Spinal cord (tissue), 10 donors: ENCODE measurements around the gene AIFM3. TPM values are rescaled to one million over a fixed set of nuclear protein-coding genes. Genes with fewer than 3 reads are reported as not detected.

Experiments
- DNase-seq, 6 donors: peaks; one replicate each; pipeline versions ENCODE4 v3.0.0 to v3.0.0-alpha.2; 2013 to 2015; ENCODE audit warnings: low spot score in 6 of 6, low read depth in 4 of 6
- H3K27ac ChIP-seq: one replicate; pipeline ENCODE4 v1.5.1; 2013; ENCODE audit warnings: low read depth, low read length, control low read depth
- H3K27me3 ChIP-seq: one replicate; pipeline ENCODE4 v1.6.1; 2013; ENCODE audit warnings: low read length; ENCODE audit not compliant: control insufficient read depth, insufficient read depth
- H3K36me3 ChIP-seq: one replicate; pipeline ENCODE4 v1.6.1; 2013; ENCODE audit warnings: low read length; ENCODE audit not compliant: control insufficient read depth, insufficient read depth
- H3K4me1 ChIP-seq: one replicate; pipeline ENCODE4 v1.6.1; 2013; ENCODE audit warnings: low read length; ENCODE audit not compliant: control insufficient read depth, insufficient read depth
- H3K4me3 ChIP-seq: one replicate; pipeline ENCODE4 v1.5.1; 2013; ENCODE audit warnings: low read depth, low read length, control low read depth
- H3K9me3 ChIP-seq: one replicate; pipeline ENCODE4 v1.6.1; 2013; ENCODE audit warnings: low read length; ENCODE audit not compliant: control insufficient read depth, insufficient read depth
- WGBS: methylation state at CpG from one replicate; pipeline ENCODE4 v1.1.5; 2013; ENCODE audit warnings: missing lambda C conversion rate; ENCODE audit not compliant: insufficient coverage; 5-methylcytosine and 5-hydroxymethylcytosine counted together
- polyA plus RNA-seq, 2 donors: library from polyadenylated mRNA; unstranded; fragments of 120-200 nt; gene quantifications; one replicate each; pipeline ENCODE4 v1.2.1, GENCODE V29; 2013; ENCODE audit not compliant: insufficient read length in 2 of 2
- total RNA-seq, 2 donors: library from RNA; depleted of rRNA in 1 of 2; stranded (reverse); fragments of 120-200 nt in 1 of 2; fragments of >200 nt in 1 of 2; gene quantifications; one replicate each; pipeline versions ENCODE4 v1.2.3 to v1.2.4, GENCODE V29; 2013 to 2014
- donor health status: healthy.

Gene AIFM3
- total and polyA plus RNA-seq, 4 donors, result 29.4 to 147 (median 40.1) TPM

DNA sequence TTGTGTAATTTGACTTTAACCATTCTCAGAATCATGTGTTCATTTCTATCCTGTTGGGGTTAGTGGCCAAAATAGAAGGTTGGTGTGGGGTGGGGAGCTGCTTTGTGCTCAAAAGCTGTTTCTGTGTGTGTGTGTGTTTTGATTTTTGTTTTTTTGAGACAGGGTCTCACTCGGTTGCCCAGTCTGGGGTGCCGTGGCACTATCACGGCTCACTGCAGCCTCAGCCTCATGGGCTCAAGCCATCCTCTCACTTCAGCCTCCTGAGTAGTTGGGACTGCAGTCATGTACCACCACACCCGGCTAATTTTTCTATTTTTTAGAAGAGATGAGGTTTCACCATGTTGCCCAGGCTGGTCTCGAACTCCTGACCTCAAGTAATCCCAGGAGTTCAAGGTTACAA, 18.1 kb upstream of the AIFM3 start:
- no peaks in the 10 kb centered on the region for H3K9me3 ChIP-seq
- no peak overlapping the region for H3K4me3 ChIP-seq
- H3K27me3 ChIP-seq, result no peaks in the 10 kb centered on the region
- H3K4me1 ChIP-seq, result peaks cover 3% of the 10 kb centered on the region
- 94% methylated on average over 4 of the region's 5 CpGs for WGBS
- no peak for DNase-seq
- H3K36me3 ChIP-seq, result peaks cover 27% of the 10 kb centered on the region
- H3K27ac ChIP-seq, result no peak overlapping the region

DNA sequence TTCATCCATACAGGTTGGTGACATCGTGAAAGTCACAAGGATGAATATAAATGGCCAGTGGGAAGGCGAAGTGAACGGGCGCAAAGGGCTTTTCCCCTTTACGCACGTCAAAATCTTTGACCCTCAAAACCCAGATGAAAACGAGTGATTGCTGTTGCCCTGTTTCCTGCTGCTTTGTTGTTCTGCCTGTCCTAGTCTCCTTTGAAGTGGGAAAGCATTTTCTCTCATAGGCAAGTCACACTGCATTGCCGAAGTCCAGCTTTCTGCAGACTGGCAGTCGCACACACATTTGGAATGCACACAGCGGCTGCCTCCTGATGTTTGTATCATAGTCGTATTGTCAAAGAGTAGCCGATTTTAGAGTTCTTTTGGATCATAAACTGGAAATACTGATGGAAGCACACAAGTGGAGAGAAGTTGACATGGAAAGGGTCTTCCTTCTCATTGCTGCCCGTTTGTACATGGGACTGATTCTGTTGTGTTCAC, 17.3 kb upstream of the AIFM3 start:
- Histone ChIP-seq H3K9me3 (no peaks in the 10 kb centered on the region), H3K36me3 (peaks cover 27% of the 10 kb centered on the region), H3K4me3 (no peak overlapping the region), H3K27ac (no peak overlapping the region), H3K4me1 (peaks cover 3% of the 10 kb centered on the region), H3K27me3 (no peaks in the 10 kb centered on the region)
- 83% methylated on average over 12 of the region's 13 CpGs for WGBS
- no peak for DNase-seq

DNA sequence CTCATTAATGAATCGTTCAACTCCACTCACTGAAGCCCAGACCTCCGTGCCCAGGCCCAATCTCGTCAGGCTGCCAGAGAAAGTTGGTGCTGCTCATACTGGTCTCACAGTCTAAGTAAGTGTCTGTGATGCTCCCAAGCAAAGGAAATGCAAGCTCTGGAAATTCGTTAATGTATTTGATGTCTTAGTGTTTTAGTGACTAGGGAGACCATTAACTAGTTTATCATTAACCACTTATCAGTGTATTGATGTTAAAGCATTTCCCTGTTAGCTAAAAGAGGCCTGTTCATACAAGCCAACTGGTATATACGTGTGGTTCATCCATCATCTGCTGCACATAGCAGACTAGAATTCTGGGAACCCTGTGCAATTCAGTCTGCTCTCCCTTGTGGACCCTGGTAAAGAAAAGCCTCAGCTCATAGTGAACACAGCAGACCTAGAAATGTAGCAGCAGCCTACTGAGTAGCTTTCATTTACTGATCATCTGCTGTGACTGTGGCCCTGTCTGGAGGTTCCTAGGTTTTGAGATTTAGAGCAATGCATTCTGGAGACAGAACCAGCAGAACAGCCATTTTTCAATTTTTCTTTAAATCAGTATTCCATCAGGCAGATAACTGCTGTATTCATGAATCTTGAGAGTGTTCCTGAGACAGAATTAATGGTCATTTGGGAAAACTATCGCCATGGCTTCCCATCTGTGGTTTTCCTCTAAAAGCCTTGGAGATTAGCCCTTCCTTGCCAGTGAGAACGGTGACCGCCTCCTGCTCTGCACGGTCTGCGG, 15.7 kb upstream of the AIFM3 start:
- peaks cover 27% of the 10 kb centered on the region for H3K36me3 ChIP-seq
- no peaks in the 10 kb centered on the region for H3K4me1 ChIP-seq
- H3K27me3 ChIP-seq, result peaks cover 3% of the 10 kb centered on the region
- DNase-seq, result no peak
- no peak overlapping the region for H3K27ac ChIP-seq
- no peak overlapping the region for H3K4me3 ChIP-seq
- H3K9me3 ChIP-seq, result no peaks in the 10 kb centered on the region
- 84% methylated on average over 8 of the region's 10 CpGs for whole genome bisulfite sequencing

DNA sequence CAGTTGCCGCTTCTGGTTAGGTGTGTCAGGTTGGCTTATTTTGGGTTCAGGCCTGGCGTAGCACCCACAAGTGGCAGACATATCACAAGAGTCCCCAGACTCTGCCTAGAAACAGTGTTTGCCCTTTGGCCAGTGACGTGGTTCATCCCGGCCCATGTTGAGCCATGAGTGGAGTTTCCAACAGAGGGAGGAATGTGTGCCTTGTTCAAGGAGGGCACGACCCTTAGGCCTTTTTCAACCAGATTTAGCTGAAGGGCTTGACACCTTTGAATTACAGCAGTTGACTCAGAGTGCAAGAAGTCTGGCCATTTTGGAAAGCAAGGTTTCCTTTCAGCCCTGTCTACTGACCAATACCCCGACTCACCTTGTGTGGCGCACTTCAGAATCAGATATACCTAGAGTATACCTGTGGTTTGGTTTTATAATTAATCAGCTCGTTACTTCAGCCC, 15.1 kb upstream of the AIFM3 start:
- H3K27ac ChIP-seq, result no peak overlapping the region
- WGBS, result 71% methylated on average over 6 of the region's 8 CpGs

GRCh38 chr22:20952544-20953341, 14.3 kb upstream of the AIFM3 start:
- Histone ChIP-seq H3K27me3 (peaks cover 15% of the 10 kb centered on the region), H3K9me3 (no peaks in the 10 kb centered on the region), H3K27ac (no peak overlapping the region), H3K36me3 (peaks cover 27% of the 10 kb centered on the region), H3K4me3 (no peak overlapping the region), H3K4me1 (peaks cover 11% of the 10 kb centered on the region)
- DNase-seq, result no peak
- 90% methylated on average over 13 of the region's 13 CpGs for WGBS

More for the DNA sequence above, 15.1 kb upstream of the AIFM3 start:
- Histone ChIP-seq H3K36me3 (peaks cover 27% of the 10 kb centered on the region), H3K4me1 (peaks cover 4% of the 10 kb centered on the region), H3K4me3 (no peak overlapping the region), H3K9me3 (no peaks in the 10 kb centered on the region), H3K27me3 (peaks cover 9% of the 10 kb centered on the region)
- DNase-seq, result no peak

- H3K9me3 ChIP-seq, result no peaks in the 10 kb centered on the region
- H3K27ac ChIP-seq, result no peak overlapping the region
- peaks cover 20% of the 10 kb centered on the region for H3K27me3 ChIP-seq
- H3K4me3 ChIP-seq, result no peak overlapping the region
- peaks cover 17% of the 10 kb centered on the region for H3K4me1 ChIP-seq
- WGBS, result no CpG with 5 or more reads among the region's 3 CpGs
- peaks cover 27% of the 10 kb centered on the region for H3K36me3 ChIP-seq
- DNase-seq, result no peak
Observed at GRCh38 chr22:20953342-20953608, 13.8 kb upstream of the AIFM3 start.

DNA sequence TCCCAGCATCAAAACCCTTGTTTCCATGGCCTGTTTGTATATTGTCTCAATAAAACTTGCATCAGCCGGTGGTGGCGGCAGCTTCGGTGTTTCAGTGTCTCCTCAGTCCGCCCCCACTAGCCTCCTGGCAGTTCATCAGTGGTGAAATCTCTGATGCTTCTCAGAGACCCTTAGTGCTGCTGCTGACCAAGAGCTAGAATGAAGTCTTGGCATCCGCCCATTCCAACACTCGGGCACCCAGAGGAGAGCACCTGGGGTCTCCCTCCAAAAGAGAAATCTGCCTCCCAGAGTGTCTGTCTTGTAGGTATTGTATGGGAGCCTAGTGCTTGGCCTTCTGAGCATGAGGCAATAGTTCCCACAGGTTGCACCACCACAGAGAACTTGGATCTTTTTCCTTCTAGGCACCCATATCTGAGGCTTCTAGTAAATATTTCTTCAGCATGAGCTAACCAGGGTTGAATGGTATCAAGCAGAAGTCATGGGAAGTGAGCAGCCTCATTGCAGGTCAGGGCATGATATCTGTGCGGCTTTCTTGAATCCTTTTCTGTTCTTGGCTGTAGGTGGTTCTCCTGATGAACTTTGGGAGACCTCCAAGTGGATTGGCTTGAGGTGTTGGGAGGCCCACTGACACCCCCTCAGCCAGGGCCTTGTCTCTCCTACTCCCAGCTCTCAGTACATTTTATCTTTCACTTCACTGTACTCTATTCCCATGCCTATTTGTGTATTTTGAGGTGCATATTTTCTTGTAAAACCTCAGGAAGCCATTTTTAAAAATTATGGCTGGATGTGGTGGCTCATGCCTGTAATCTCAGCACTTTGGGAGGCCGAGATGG, 13.2 kb upstream of the AIFM3 start:
- H3K4me1 ChIP-seq, result peaks cover 18% of the 10 kb centered on the region
- WGBS, result 99% methylated on average over 5 of the region's 8 CpGs
- H3K27ac ChIP-seq, result no peak overlapping the region
- peaks cover 26% of the 10 kb centered on the region for H3K36me3 ChIP-seq
- no peaks in the 10 kb centered on the region for H3K9me3 ChIP-seq
- H3K4me3 ChIP-seq, result no peak overlapping the region
- H3K27me3 ChIP-seq, result peaks cover 26% of the 10 kb centered on the region
- DNase-seq, result no peak

GRCh38 chr22:20955548-20955947, 11.5 kb upstream of the AIFM3 start:
- no peak overlapping the region for H3K27ac ChIP-seq
- DNase-seq, result no peak
- H3K4me3 ChIP-seq, result no peak overlapping the region
- no peaks in the 10 kb centered on the region for H3K9me3 ChIP-seq
- peaks cover 13% of the 10 kb centered on the region for H3K36me3 ChIP-seq
- peaks cover 28% of the 10 kb centered on the region for H3K27me3 ChIP-seq
- peaks cover 18% of the 10 kb centered on the region for H3K4me1 ChIP-seq
- 100% methylated on average over 1 of the region's 7 CpGs for WGBS

DNA sequence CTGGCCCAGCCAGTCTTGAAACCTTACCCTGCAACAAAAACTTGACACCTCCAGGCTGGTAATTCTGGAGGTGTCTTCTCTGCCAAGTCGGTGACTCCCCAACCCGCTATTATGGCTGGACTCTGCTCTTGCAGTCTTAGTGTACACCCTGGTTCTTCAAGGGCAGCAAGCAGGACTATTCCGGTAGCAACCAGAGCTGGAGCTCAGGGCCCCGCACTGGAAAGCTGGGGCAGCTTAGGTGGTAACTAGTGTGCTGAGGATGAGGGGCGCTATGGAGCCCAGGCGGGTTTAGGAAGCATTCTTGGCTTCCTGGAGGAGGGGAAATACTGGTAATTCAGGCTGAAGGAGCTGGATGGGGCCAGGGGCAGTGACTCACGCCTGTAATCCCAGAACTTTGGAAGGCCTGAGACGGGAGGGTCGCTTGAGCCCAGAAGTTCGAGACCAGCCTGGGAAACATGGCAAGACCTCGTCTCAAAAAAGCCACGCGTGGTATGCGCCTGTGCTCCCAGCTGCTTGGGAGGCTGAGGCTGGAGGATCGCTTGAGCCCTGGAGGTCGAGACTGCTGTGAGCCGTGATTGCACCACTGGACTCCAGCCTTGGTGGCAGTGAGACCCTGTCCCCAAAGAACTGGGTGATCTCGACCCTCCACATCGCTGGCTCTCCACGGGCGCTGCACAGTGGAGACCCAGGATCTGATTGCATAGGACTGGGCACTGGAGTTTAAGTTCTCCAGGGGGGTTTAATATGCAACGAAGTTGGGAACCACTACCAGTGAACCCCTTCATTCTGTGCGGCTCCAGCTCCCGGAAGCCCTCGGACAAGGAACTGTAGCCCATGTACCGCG, 10.6 kb upstream of the AIFM3 start:
- H3K36me3 ChIP-seq, result peaks cover 7% of the 10 kb centered on the region
- H3K4me3 ChIP-seq, result no peak overlapping the region
- peaks cover 28% of the 10 kb centered on the region for H3K27me3 ChIP-seq
- no peak overlapping the region for H3K27ac ChIP-seq
- no peaks in the 10 kb centered on the region for H3K9me3 ChIP-seq
- DNase-seq, result no peak
- H3K4me1 ChIP-seq, result peaks cover 18% of the 10 kb centered on the region
- 28% methylated on average over 27 of the region's 27 CpGs for WGBS
